ENCODE data around the gene SHROOM3. TPM values are rescaled to one million over a fixed set of nuclear protein-coding genes. Genes with fewer than 3 reads are reported as not detected.

The SHROOM3 gene
- total RNA-seq, 1 donor from 2014 or later = 0.55 TPM

- CTCF ChIA-PET = interaction anchor here (1.4 kb wide), 1 partner anchor 13 kb away, joined by 4 read pairs; no protein-coding TSS in a partner anchor
- H3K4me3 Mint-ChIP-seq = no peak overlapping the region
- ATAC-seq (ENCODE audit: low read depth) (no peak), DNase-seq (no peak)
- H3K27ac Mint-ChIP-seq = no peak overlapping the region
- POLR2A ChIA-PET = no interaction called here
- peaks cover 2% of the 10 kb centered on the region for H3K9me3 Mint-ChIP-seq
- no peaks in the 10 kb centered on the region for H3K36me3 Mint-ChIP-seq (ENCODE audit: low read depth)
- peaks cover 2% of the 10 kb centered on the region for H3K27me3 Mint-ChIP-seq
- H3K4me1 Mint-ChIP-seq = peaks cover 12% of the 10 kb centered on the region
- TF ChIP-seq CTCF (IDR thresholded peaks at IDR 0.05) = no peak
- intact Hi-C loops (cut with micrococcal nuclease) = loop anchor here (10.0 kb wide), 1 partner anchor 907 kb away; no protein-coding TSS in a partner anchor
These were observed 57.0 kb downstream of the SHROOM3 start for GRCh38 chr4:76492055-76492454.

- Mint-ChIP-seq H3K4me1 (peaks cover 24% of the 10 kb centered on the region), H3K4me3 (no peak overlapping the region), H3K27ac (no peak overlapping the region), H3K36me3 (ENCODE audit: low read depth) (no peaks in the 10 kb centered on the region), H3K9me3 (peaks cover 2% of the 10 kb centered on the region), H3K27me3 (peaks cover 2% of the 10 kb centered on the region)
- CTCF ChIA-PET = no interaction called here
- no peak for DNase-seq
- ATAC-seq (ENCODE audit: low read depth) = no peak
- POLR2A ChIA-PET = no interaction called here
- intact Hi-C loops (cut with micrococcal nuclease) = loop anchor here (10.0 kb wide), 1 partner anchor 909 kb away; no protein-coding TSS in a partner anchor
- no peak for TF ChIP-seq CTCF (IDR thresholded peaks at IDR 0.05)
These were observed 59.2 kb downstream of the SHROOM3 start for GRCh38 chr4:76494243-76494642.

GRCh38 chr4:76494871-76495590 lies 60.0 kb downstream of the SHROOM3 start:
- no peak for TF ChIP-seq CTCF (IDR thresholded peaks at IDR 0.05)
- Mint-ChIP-seq H3K27me3 (peaks cover 2% of the 10 kb centered on the region), H3K9me3 (no peaks in the 10 kb centered on the region), H3K27ac (no peak overlapping the region), H3K36me3 (ENCODE audit: low read depth) (no peaks in the 10 kb centered on the region), H3K4me3 (no peak overlapping the region), H3K4me1 (peaks cover 28% of the 10 kb centered on the region)
- no peak for DNase-seq
- intact Hi-C loops (cut with micrococcal nuclease) = loop anchor here (5.0 to 10.0 kb wide), 2 partner anchors 298 to 910 kb away; no protein-coding TSS in a partner anchor
- ATAC-seq (ENCODE audit: low read depth) = no peak
- CTCF ChIA-PET = interaction anchor here (1.9 kb wide), 1 partner anchor 10 kb away, joined by 6 read pairs; no protein-coding TSS in a partner anchor
- POLR2A ChIA-PET = no interaction called here

GRCh38 chr4:76498550-76498949 lies 63.5 kb downstream of the SHROOM3 start:
- H3K27me3 Mint-ChIP-seq = no peaks in the 10 kb centered on the region
- TF ChIP-seq CTCF (IDR thresholded peaks at IDR 0.05) = no peak
- ATAC-seq (ENCODE audit: low read depth) = no peak
- H3K4me3 Mint-ChIP-seq = no peak overlapping the region
- intact Hi-C loops (cut with micrococcal nuclease) = loop anchor here (5.0 to 10.0 kb wide), 2 partner anchors 301 to 914 kb away; no protein-coding TSS in a partner anchor
- no peaks in the 10 kb centered on the region for H3K9me3 Mint-ChIP-seq
- no peak for DNase-seq
- no peaks in the 10 kb centered on the region for H3K36me3 Mint-ChIP-seq (ENCODE audit: low read depth)
- ChIA-PET CTCF (interaction anchor here (2.7 to 9.8 kb wide), 2 partner anchors 66 to 319 kb away, joined by 9 to 162 read pairs; partner anchors contain the start of gene SHROOM3), POLR2A (interaction anchor here (1.0 kb wide), 1 partner anchor 63 kb away, joined by 3 read pairs; the partner anchor contains the start of gene SHROOM3)
- peaks cover 37% of the 10 kb centered on the region for H3K4me1 Mint-ChIP-seq
- H3K27ac Mint-ChIP-seq = peak overlapping the region; percentile 82

- H3K9me3 Mint-ChIP-seq = no peaks in the 10 kb centered on the region
- DNase-seq (peak; percentile 47), ATAC-seq (ENCODE audit: low read depth) (peak; percentile 99)
- no peaks in the 10 kb centered on the region for H3K36me3 Mint-ChIP-seq (ENCODE audit: low read depth)
- POLR2A ChIA-PET = interaction anchor here (1.1 to 1.6 kb wide), 2 partner anchors 64 to 694 kb away, joined by 3 to 4 read pairs; partner anchors contain the start of gene SHROOM3
- H3K27ac Mint-ChIP-seq = peak overlapping the region; percentile 82
- peaks cover 37% of the 10 kb centered on the region for H3K4me1 Mint-ChIP-seq
- CTCF ChIA-PET = interaction anchor here (1.1 to 9.8 kb wide), 4 partner anchors 11 to 320 kb away, joined by 3 to 162 read pairs (median 6); partner anchors contain the start of gene SHROOM3
- peak overlapping the region; percentile 50 for H3K4me3 Mint-ChIP-seq
- no peaks in the 10 kb centered on the region for H3K27me3 Mint-ChIP-seq
- intact Hi-C loops (cut with micrococcal nuclease) = loop anchor here (5.0 to 10.0 kb wide), 2 partner anchors 302 to 915 kb away; no protein-coding TSS in a partner anchor
- TF ChIP-seq CTCF (IDR thresholded peaks at IDR 0.05) = no peak
These were observed 64.4 kb downstream of the SHROOM3 start for GRCh38 chr4:76499461-76499860.

Measured in activated B cell treated with CpG ODN at 0.5 μM for 24 hours (primary cell).